Panc1 (cell line): Measurements from ENCODE around the gene FAM8A1.

ENCODE experiments used
- CTCF ChIP-seq: fragments of 450-650 bp; IDR thresholded peaks from 2 replicates; pipeline ENCODE4 v1.5.1; 2017; ENCODE audit warnings: mild to moderate bottlenecking
- POLR2AphosphoS5 ChIP-seq: IDR thresholded peaks from 2 replicates; pipeline ENCODE4 v1.6.1; 2012; ENCODE audit warnings: mild to moderate bottlenecking, low read depth, low read length, moderate library complexity
- REST ChIP-seq, 2 experiments: IDR thresholded peaks; 2 replicates each; pipeline ENCODE4 v1.6.1; 2011 to 2012; ENCODE audit warnings: low read depth in 2 of 2, control low read depth in 1 of 2, low read length in 1 of 2, mild to moderate bottlenecking in 1 of 2, moderate library complexity in 1 of 2; ENCODE audit not compliant: insufficient read depth in 1 of 2
- SIN3A ChIP-seq: IDR thresholded peaks from 2 replicates; pipeline ENCODE4 v1.6.1; 2012; ENCODE audit warnings: low read depth, mild to moderate bottlenecking, low read length, moderate library complexity, borderline replicate concordance; ENCODE audit not compliant: insufficient read depth

DNA sequence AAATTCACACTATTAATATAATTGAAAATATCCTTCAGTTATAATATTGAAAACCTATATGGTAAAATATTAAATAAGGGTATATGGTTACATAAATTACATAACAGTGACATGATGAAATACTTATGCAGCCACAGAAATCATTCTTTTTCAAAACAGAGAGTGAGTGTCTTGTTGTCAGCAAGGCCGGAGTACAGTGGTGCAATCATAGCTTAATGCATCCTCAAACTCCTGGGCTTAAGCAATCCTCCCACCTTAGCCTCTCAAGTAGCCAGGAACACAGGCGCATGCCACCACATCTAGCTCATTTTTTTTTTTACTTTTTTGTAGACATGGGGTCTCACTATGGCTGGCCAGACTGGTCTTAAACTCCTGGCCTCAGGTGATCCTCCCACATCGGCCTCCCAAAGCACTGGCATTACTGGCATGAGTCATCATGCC, 40.4 kb downstream of the FAM8A1 start:
- no peak for TF ChIP-seq CTCF
- TF ChIP-seq REST (IDR thresholded peaks at IDR 0.05; ENCODE audit: insufficient read depth in 1 of 2, low read depth in 2 of 2, low read length in 1 of 2), result no peak
- TF ChIP-seq SIN3A, result no peak
- no peak for TF ChIP-seq POLR2AphosphoS5
